ENCODE measurements around the gene GNAI2. TPM values are rescaled to one million over a fixed set of nuclear protein-coding genes. Genes with fewer than 3 reads are reported as not detected.
"Not testable (repeated sequence)": the region's sequence is repeated elsewhere in the genome, so short reads cannot be mapped to it uniquely, and the experiment has no call there.

The GNAI2 gene
- total RNA-seq, 4 donors from 2014 or later, result 71.8 to 178 (median 98.4) TPM

GRCh38 chr3:50243543-50243895, 7.5 kb downstream of the GNAI2 start:
- H3K4me1 ChIP-seq, result peaks cover 7 to 91% (median 78%) of the 10 kb centered on the region in 4 donors
- TF ChIP-seq POLR2A (IDR thresholded peaks at IDR 0.05) (no peak), CTCF (IDR thresholded peaks at IDR 0.05) (no peak)

GRCh38 chr3:50244813-50245212, 8.8 kb downstream of the GNAI2 start:
- not testable (repeated sequence) for H3K4me3 ChIP-seq, H3K9me3 ChIP-seq, H3K27me3 ChIP-seq, H3K36me3 ChIP-seq, DNase-seq
- H3K27ac ChIP-seq, result peak overlapping the region; percentile 12 to 79 (median 54)
- H3K4me1 ChIP-seq, result peaks cover 3 to 91% (median 70%) of the 10 kb centered on the region in 4 donors

More at GRCh38 chr3:50243543-50243895, 7.5 kb downstream of the GNAI2 start:
- Histone ChIP-seq H3K36me3 (peaks cover 0 to 2% (median 0%) of the 10 kb centered on the region in 3 donors), H3K27me3 (no peaks in the 10 kb centered on the region), H3K27ac (peak overlapping the region; percentile 66 to 95 (median 72)), H3K4me3 (peak overlapping the region in 1 of 4 donors; percentile 19), H3K9me3 (no peaks in the 10 kb centered on the region)
- no peak for DNase-seq

GRCh38 chr3:50245251-50245745, 9.3 kb downstream of the GNAI2 start:
- no peaks in the 10 kb centered on the region for H3K27me3 ChIP-seq
- TF ChIP-seq POLR2A (IDR thresholded peaks at IDR 0.05) (no peak), CTCF (IDR thresholded peaks at IDR 0.05) (no peak)
- H3K27ac ChIP-seq, result peak overlapping the region; percentile 73 to 86 (median 76)
- H3K9me3 ChIP-seq, result no peaks in the 10 kb centered on the region
- no peaks in the 10 kb centered on the region for H3K36me3 ChIP-seq
- H3K4me1 ChIP-seq, result peaks cover 3 to 91% (median 70%) of the 10 kb centered on the region in 4 donors
- peak overlapping the region in 2 of 4 donors; percentile 34 to 53 for H3K4me3 ChIP-seq
- DNase-seq, result no peak

- Histone ChIP-seq H3K36me3 (no peaks in the 10 kb centered on the region), H3K27ac (peak overlapping the region; percentile 73 to 86 (median 76)), H3K4me1 (peaks cover 3 to 88% (median 64%) of the 10 kb centered on the region in 4 donors), H3K9me3 (no peaks in the 10 kb centered on the region), H3K4me3 (peak overlapping the region; percentile 34 to 61 (median 44)), H3K27me3 (no peaks in the 10 kb centered on the region)
- peak; percentile 94 to 97 (median 97) for DNase-seq
- TF ChIP-seq POLR2A (IDR thresholded peaks at IDR 0.05), result peak in 1 of 2 donors; percentile 37
- peak; percentile 97 to 99 (median 98) for TF ChIP-seq CTCF (IDR thresholded peaks at IDR 0.05)
Observed at GRCh38 chr3:50245831-50246516, 10.0 kb downstream of the GNAI2 start.

GRCh38 chr3:50246517-50246954, 10.5 kb downstream of the GNAI2 start:
- DNase-seq, result peak in 2 of 3 donors; percentile 70 to 82

More at GRCh38 chr3:50246517-50246954, 10.5 kb downstream of the GNAI2 start:
- H3K36me3 ChIP-seq, result no peaks in the 10 kb centered on the region
- H3K27me3 ChIP-seq, result no peaks in the 10 kb centered on the region
- H3K9me3 ChIP-seq, result no peaks in the 10 kb centered on the region
- peak overlapping the region; percentile 73 to 86 (median 76) for H3K27ac ChIP-seq
- TF ChIP-seq CTCF (IDR thresholded peaks at IDR 0.05), result no peak
- TF ChIP-seq POLR2A (IDR thresholded peaks at IDR 0.05), result no peak
- H3K4me1 ChIP-seq, result peaks cover 3 to 85% (median 59%) of the 10 kb centered on the region in 4 donors
- H3K4me3 ChIP-seq, result peak overlapping the region; percentile 34 to 61 (median 44)

Data from Peyer's patch (tissue), 4 donors.